ENCODE data around the gene FAM117B. TPM values are rescaled to one million over a fixed set of nuclear protein-coding genes. Genes with fewer than 3 reads are reported as not detected.

The FAM117B gene
- total RNA-seq, 2 donors from 2014 or later: 32.1 to 34.0 TPM

DNA sequence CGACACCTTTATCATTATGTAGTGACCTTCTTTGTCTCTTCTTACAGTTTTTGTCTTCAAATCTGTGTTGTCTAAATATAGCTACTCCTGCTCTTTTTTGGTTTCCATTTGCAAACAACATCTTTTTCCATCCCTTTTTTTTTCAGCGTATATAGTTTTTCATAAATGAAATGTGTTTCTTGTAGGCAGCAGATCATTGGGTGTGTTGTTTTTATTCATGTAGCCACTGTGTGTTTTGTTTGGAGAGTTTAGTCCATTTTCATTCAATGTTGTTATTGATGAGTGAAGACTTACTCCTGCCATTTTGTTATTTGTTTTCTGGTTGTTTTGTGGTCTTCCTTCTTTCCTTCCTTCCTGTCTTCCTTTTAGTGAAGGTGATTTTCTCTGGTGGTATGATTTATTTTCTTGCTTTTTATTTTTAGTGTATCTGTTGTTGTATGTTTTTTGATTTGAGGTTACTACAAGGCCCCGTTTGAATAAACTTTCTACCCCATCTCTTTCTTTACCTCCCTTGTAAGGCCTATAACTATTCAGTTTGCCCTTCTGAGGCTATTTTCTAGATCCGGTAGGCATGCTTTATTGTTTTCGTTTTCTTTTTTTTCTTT is 81.4 kb downstream of the FAM117B start:
- no peaks in the 10 kb centered on the region for H3K4me1 ChIP-seq (ENCODE audit: control insufficient read depth, insufficient read depth, low read length)
- TF ChIP-seq, protein P1, sequence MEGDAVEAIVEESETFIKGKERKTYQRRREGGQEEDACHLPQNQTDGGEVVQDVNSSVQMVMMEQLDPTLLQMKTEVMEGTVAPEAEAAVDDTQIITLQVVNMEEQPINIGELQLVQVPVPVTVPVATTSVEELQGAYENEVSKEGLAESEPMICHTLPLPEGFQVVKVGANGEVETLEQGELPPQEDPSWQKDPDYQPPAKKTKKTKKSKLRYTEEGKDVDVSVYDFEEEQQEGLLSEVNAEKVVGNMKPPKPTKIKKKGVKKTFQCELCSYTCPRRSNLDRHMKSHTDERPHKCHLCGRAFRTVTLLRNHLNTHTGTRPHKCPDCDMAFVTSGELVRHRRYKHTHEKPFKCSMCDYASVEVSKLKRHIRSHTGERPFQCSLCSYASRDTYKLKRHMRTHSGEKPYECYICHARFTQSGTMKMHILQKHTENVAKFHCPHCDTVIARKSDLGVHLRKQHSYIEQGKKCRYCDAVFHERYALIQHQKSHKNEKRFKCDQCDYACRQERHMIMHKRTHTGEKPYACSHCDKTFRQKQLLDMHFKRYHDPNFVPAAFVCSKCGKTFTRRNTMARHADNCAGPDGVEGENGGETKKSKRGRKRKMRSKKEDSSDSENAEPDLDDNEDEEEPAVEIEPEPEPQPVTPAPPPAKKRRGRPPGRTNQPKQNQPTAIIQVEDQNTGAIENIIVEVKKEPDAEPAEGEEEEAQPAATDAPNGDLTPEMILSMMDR (conservative IDR thresholded peaks at IDR 0.05): no peak
- H3K27me3 ChIP-seq (ENCODE audit: control insufficient read depth, insufficient read depth, low read length, poor library complexity, severe bottlenecking): no peaks in the 10 kb centered on the region
- H3K4me3 Mint-ChIP-seq: no peak overlapping the region
- H3K27me3 Mint-ChIP-seq (ENCODE audit: insufficient read depth): no peaks in the 10 kb centered on the region
- H3K36me3 Mint-ChIP-seq (ENCODE audit: low read depth): peaks cover 35% of the 10 kb centered on the region
- 94 to 98% methylated on average over 4 of the region's 5 CpGs for WGBS, 2 experiments (ENCODE audit: insufficient coverage in 1 of 2, insufficient read length in 1 of 2)
- DNase-seq: no peak
- H3K4me1 Mint-ChIP-seq: peaks cover 10% of the 10 kb centered on the region
- H3K9me3 Mint-ChIP-seq: peaks cover 50% of the 10 kb centered on the region
- H3K9me3 ChIP-seq (ENCODE audit: control insufficient read depth, low read length): peaks cover 46% of the 10 kb centered on the region
- H3K27ac ChIP-seq (ENCODE audit: low read depth, low read length): no peak overlapping the region
- no peak overlapping the region for H3K9ac ChIP-seq (ENCODE audit: extremely low read depth, low read length, poor library complexity, severe bottlenecking)
- H3K4me3 ChIP-seq (ENCODE audit: low read length): no peak overlapping the region
- no peak overlapping the region for H3K27ac Mint-ChIP-seq
- no peaks in the 10 kb centered on the region for H3K36me3 ChIP-seq (ENCODE audit: control insufficient read depth, insufficient read depth, low read length)

DNA sequence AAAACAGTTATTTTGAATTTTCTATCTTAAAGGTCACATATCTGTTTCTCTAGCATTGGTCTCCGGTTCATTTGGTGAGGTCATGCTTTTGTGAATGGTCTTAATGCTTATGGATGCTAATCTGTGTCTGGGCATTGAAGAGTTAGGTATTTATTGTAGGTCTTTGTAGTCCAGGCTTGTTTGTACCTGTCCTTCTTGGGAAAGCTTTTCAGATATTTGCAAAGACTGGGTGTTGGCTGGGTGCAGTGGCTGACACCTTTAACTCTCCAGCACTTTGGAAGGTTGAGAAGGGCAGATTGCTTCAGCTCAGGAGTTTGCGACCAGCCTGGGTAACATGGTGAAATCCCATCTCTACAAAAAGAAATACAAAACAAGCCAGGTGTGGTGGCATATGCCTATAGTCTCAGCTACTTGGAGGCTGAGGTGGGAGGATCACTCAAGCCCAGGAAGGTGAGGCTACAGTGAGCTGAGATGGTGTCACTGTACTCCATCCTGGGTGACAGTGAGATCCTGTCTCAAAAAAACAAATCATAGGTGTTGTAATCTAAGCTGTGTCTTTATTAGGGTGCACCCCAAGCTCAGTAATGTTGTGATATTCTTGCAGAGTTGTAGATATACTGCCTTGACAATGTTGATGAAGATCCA is 82.3 kb downstream of the FAM117B start:
- H3K4me1 Mint-ChIP-seq: peaks cover 10% of the 10 kb centered on the region
- WGBS, 2 experiments (ENCODE audit: insufficient coverage in 1 of 2, insufficient read length in 1 of 2): 90 to 100% methylated on average over 2 of the region's 2 CpGs
- H3K36me3 ChIP-seq (ENCODE audit: control insufficient read depth, insufficient read depth, low read length): no peaks in the 10 kb centered on the region
- H3K27me3 ChIP-seq (ENCODE audit: control insufficient read depth, insufficient read depth, low read length, poor library complexity, severe bottlenecking): no peaks in the 10 kb centered on the region
- DNase-seq: no peak
- H3K4me1 ChIP-seq (ENCODE audit: control insufficient read depth, insufficient read depth, low read length): no peaks in the 10 kb centered on the region
- peaks cover 38% of the 10 kb centered on the region for H3K9me3 ChIP-seq (ENCODE audit: control insufficient read depth, low read length)
- H3K9ac ChIP-seq (ENCODE audit: extremely low read depth, low read length, poor library complexity, severe bottlenecking): no peak overlapping the region
- H3K4me3 Mint-ChIP-seq: no peak overlapping the region
- no peak overlapping the region for H3K27ac ChIP-seq (ENCODE audit: low read depth, low read length)
- H3K27ac Mint-ChIP-seq: no peak overlapping the region
- H3K27me3 Mint-ChIP-seq (ENCODE audit: insufficient read depth): no peaks in the 10 kb centered on the region
- H3K9me3 Mint-ChIP-seq: peaks cover 42% of the 10 kb centered on the region
- H3K36me3 Mint-ChIP-seq (ENCODE audit: low read depth): peaks cover 27% of the 10 kb centered on the region
- TF ChIP-seq, protein P1 (conservative IDR thresholded peaks at IDR 0.05): no peak
- no peak overlapping the region for H3K4me3 ChIP-seq (ENCODE audit: low read length)

DNA sequence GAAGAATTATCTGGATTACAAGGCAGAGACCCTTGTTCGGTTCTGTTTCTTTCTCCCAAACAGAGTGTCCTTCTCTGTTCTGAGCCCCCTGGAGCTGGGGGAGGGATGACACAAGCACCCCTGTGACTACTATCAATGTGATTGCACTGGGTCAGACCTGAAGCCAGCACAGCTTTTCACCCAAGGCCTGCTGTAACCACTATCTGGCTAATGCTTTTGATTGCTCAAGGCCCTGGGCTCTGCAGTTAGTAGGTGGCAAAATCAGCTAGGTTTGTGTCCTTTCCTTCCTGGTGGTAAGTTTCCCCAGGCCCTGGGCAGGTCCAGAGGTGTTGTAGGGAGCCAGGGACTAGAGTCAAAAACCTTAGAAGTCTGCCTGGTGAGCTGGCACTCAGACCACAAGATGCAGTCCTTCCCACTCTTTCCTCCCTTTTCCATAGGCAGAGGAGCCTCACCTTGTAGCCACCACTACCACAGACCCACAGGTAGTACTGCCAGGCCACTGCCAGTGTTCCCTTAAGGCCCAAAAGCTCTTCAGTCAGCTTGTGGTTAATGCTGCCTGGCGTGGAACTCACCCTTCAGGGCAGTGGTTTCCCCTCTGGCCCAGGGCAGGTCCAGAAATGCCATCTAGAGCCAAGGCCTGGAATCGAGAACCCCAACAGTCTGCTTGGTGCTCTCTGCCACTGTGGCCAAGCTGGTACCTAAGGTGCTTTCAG is 83.0 kb downstream of the FAM117B start:
- Mint-ChIP-seq H3K9me3 (peaks cover 35% of the 10 kb centered on the region), H3K4me3 (no peak overlapping the region), H3K27ac (peak overlapping the region; percentile 66), H3K36me3 (ENCODE audit: low read depth) (peaks cover 21% of the 10 kb centered on the region), H3K4me1 (peaks cover 10% of the 10 kb centered on the region), H3K27me3 (ENCODE audit: insufficient read depth) (no peaks in the 10 kb centered on the region)
- no peak overlapping the region for H3K4me3 ChIP-seq (ENCODE audit: low read length)
- TF ChIP-seq, protein P1 (conservative IDR thresholded peaks at IDR 0.05): no peak
- WGBS, 2 experiments (ENCODE audit: insufficient coverage in 1 of 2, insufficient read length in 1 of 2): 92 to 97% methylated on average over 3 of the region's 3 CpGs
- no peaks in the 10 kb centered on the region for H3K4me1 ChIP-seq (ENCODE audit: control insufficient read depth, insufficient read depth, low read length)
- no peak for DNase-seq
- H3K9me3 ChIP-seq (ENCODE audit: control insufficient read depth, low read length): peaks cover 31% of the 10 kb centered on the region
- no peaks in the 10 kb centered on the region for H3K27me3 ChIP-seq (ENCODE audit: control insufficient read depth, insufficient read depth, low read length, poor library complexity, severe bottlenecking)
- no peak overlapping the region for H3K9ac ChIP-seq (ENCODE audit: extremely low read depth, low read length, poor library complexity, severe bottlenecking)
- H3K27ac ChIP-seq (ENCODE audit: low read depth, low read length): no peak overlapping the region
- H3K36me3 ChIP-seq (ENCODE audit: control insufficient read depth, insufficient read depth, low read length): no peaks in the 10 kb centered on the region
